Fibroblast of skin of scalp (primary cell): ENCODE results near the gene SLC26A11.
"Not testable (repeated sequence)": the region's sequence is repeated elsewhere in the genome, so short reads cannot be mapped to it uniquely, and the experiment has no call there.

Experiments
- DNase-seq: peaks from one replicate; pipeline ENCODE4 v3.0.0-alpha.2; 2013

The SLC26A11 gene

DNA sequence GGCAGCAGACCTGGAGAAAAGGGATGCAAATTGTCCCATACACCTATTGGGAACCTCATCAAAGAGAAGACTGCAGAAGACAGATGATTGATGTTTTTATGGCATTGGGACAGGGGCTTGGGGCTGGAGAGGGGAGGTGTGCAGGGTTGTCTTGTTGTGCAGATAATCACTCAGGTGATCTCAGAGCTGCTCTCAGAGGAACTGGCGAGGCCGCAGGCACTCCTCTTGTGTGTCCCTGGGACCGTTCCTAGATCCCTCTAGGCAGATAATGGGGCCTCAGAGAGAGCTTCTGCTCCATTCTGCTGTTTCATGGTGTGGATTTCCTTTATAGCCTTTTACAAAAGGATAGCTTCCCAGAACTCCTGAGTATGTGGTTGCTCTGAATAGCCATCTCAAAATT lies 42.1 kb downstream of the SLC26A11 start:
- no peak for DNase-seq

DNA sequence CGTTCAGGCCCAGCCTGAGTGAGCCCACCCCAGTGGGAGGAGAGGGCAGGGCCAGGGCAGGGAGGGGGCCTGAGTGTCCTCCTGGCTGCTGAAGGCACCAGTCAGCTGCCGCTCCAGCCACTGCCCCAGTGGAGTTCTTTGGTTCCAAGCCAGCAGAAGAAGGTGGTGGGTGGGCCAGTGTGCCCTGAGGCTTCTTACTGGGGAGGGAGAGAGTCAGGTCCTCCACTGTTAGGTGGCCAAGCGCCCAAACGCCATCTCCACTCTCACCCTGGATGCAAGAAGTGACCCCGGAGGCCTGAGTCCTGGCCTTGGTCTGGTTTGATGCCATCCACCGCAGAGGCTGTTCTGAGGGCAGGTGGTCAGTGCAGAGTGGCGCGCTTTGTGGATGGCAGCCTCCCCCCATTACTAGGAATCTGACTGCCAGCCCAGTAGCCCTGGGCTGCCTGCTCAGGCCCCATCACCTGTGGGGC lies 42.6 kb downstream of the SLC26A11 start:
- DNase-seq: no peak

DNA sequence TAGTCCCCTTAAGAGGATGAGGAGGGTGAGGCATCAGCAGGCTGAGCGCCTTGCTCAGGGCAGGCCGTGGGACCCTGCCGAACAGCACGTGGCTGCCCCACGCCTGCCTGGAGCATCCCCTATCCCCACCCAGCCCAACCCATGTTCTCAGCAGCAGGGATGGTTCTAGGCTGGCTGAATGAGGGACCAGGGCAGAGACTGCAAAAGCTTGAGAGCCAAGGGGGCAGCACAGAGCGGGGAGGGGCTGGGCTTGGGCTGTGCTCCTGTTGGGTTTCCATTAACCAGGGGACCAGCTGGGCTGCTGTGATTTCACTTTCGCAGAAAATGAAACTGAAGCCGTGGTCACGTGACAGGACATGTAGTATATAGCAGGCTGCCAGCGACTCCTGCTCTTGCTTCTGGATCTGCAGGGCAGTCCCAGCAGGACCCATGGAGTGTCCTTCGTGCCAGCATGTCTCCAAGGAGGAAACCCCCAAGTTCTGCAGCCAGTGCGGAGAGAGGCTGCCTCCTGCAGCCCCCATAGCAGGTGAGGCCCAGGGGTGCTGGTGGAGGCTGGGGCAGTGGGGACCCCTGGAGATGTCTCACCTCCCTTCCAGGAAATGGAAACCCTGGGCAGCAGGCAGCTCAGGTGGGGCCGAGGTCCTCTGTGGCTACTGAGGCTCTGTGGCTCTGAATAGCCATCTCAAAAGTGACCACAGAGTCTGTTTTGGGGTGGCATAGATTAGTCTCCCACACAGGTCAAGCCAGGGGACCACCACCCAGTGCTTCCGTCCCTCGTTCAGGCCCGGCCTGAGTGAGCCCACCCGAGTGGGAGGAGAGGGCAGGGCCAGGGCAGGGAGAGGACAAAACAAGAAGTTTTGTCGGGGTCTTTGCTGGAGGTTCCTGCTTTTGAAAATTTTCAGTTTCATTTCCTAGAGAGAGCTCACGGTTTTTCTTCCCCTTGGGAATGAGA lies 43.3 kb downstream of the SLC26A11 start:
- DNase-seq: peak; percentile 88

DNA sequence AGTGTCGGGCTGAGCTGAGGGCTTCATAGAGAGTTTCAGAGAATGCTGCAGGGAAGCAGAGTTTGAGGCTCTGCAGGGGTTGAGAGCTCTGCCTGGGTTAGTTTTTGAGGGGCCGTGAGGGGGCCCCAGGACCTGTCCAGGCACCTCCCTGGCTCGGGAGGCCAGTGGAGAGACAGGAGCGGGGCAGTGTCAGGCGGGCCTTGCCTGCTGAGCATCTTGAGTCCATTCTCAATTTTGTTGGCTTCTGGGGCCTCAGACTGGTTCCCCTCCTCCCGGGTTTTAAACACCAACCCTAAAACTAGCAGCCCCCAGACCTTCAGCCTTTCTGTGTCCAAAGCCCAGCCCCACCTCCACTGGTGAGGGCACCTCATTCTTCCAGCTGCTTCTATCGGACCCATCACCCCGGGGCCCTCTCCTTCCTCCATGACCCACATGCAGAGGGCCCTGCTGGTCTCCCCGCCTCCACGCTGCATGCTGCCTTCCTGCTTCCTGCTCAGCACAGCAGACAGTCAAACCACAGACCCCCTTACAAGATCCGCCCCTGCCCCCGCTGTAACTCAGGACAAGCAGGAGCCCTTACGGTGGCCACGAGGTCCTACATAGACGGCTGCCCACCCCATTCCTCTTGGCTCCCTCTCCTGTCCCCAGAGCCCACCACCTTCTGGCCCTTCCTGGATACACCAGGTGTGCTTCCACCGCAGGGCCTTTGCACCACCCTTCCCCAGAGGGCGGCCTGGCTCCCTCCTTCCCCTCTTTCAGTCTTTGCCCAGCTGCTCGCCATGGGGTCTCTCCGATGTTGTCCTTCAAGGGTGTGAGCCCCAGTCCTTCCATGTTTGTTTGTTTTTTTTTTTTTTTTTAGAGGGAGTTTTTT lies 44.2 kb downstream of the SLC26A11 start:
- DNase-seq: no peak

DNA sequence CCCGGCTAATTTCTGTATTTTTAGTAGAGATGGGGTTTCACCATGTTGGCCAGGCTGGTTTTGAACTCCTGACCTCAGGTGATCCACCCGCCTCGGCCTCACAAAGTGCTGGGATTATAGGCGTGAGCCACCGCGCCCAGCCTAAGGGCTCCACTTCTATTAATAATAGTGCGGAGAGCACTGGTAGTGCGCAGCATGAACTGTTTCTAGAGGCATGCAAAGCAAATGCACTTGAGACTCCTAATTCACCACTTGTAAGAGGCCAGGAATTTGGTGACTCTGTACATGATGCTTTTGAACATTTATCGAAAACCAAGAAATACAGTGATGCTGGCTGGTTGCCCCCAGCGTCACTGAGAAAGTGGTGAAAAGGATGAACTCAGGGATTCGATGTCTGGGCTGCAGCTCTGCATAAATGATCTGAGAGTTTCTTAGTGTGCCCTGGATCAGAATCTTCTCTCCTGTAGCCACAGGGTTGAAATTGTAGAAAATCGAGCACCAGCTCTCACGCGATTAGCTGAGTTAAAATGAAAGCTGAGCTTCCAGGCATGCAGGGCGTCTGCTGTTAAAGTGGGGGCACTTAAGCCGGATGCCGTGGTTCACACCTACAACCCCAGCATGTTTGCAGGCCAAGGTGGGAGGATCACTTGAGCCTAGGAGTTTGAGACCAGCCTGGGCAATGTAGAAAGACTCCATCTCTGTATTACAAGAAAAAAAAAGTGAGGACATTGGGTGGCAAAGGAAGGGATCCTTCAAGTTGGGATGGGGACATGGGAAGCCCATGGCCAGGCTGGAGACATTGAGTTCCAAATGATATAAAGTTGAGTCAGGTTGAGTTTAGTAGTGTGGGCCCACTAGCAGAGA lies 45.2 kb downstream of the SLC26A11 start:
- no peak for DNase-seq

DNA sequence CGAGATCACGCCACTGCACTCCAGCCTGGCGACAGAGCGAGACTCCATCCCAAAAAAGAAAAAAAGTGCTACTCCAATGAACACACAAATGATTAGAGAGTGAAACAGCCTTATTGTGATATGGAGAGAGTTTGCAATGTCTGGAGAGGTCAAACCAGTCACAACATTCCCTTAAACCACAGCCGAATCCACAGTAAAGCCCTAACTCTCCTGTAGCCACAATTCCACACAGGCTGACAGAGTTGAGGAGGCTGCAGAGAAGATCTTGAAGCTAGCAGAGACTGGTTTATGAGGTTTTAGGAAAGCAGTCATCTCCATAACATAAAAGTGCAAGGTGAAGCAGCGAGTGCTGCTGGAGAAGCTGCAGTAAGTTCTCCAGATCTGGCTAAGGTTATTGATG lies 47.2 kb downstream of the SLC26A11 start:
- DNase-seq: no peak

DNA sequence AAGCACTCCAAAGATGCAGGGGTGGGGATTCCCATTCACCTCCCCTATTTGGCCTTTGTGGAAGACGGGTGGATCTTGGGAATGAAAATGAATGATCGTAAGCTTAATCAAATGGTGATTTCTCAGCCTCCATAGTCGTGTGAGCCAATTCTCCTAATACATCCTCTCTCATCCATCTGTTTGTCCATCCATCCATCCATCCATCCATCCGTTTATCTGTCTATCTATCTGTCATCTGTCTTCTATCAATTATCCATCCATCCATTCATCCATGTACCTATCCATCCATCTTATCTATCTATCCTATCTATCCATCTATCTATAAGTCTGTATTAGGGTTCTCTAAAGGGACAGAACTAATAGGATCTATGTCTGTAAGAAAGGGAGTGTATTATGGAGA lies 48.2 kb downstream of the SLC26A11 start:
- no peak for DNase-seq

DNA sequence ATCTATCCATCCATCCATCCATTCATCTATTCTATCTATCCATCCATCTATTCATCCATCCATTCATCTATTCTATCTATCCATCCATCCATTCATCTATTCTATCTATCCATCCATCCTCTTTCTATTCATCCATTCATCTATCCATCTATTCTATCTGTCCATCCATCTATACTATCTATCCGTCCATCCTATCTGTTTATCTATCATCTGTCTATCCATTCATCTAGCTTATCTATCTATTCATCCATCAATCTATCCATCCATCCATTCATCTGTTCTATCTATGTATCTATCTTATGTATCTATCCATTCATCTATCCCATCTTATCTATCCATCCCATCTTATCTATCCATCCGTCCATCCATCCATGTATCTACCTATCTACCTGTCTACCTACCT lies 49.2 kb downstream of the SLC26A11 start:
- DNase-seq: no peak

DNA sequence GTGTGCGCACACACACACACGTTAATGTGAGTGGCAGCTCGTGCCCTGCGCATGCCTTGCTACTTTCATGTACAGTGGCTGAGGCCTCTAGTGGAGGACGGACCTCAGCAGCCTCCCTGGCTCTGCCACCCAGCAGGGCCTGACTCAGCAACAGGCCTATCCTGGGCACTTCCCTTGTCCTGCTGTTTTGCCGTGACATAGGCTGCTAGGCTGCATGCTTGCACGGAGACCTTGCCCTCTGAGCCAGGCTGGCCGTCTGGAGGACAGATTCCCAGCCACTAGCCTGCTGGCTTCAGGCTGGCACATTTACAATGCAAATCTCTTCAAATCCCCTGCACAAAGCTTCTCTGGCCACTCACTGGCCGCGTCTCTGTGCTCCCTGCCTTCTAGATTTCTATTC lies 49.9 kb downstream of the SLC26A11 start:
- DNase-seq: no peak

DNA sequence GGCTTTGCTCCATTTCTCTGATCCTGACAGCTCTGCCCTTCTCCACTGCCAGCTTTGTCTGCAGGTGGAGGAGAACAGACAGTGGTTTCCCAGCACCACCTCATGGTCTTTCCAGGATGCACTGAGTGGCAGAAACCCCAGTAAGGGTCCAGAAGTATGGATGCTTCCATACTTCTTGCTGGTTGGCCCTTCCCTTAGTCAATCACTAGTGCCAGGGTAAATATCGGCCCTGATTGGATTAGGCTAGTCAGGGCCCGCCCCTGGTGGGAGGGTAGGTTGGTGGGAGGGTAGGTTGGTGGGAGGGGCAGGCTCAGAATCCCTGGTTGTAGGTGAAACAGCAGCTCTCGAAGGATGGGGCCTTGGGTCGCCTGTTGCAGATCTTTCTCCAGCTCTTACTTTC lies 50.6 kb downstream of the SLC26A11 start:
- DNase-seq: peak; percentile 33

DNA sequence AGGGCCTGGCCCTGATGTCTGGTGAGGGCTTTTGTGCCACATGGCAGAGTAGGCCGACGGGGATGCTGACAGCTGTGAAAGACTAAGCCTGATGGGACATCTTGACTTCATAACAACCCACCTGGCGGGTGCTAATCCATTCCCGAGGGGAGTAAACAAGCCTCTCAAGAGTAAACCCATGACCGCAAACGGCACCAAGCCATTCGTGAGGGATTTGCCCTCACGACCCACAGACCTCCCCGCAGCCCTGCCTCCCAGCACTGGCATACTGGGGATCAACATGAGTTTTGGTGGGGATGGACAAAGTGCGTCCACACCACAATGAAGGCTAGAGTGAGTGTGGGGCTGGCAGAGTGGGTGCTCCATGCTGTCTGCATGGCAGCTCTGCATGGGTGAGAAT lies 52.1 kb downstream of the SLC26A11 start:
- DNase-seq: no peak

DNA sequence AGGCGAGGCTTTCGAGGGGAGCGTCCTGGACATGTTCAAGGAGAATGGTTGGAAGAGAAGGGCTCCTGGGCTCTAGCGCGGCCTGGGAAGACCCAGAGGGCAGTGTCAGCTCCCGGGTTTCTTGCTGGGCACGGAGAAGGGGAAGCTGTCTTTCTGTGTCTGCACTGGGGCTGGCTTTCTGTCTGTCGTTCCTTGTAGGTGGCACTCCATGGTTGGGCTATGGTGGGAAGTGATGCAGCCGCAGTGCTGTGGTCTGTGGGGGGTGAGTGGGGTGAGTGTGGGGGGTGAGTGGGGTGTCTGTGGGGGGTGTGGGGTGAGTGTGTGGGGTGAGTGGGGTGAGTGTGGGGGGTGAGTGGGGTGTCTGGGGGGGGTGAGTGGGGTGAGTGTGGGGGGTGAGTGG lies 54.1 kb downstream of the SLC26A11 start:
- no peak for DNase-seq

DNA sequence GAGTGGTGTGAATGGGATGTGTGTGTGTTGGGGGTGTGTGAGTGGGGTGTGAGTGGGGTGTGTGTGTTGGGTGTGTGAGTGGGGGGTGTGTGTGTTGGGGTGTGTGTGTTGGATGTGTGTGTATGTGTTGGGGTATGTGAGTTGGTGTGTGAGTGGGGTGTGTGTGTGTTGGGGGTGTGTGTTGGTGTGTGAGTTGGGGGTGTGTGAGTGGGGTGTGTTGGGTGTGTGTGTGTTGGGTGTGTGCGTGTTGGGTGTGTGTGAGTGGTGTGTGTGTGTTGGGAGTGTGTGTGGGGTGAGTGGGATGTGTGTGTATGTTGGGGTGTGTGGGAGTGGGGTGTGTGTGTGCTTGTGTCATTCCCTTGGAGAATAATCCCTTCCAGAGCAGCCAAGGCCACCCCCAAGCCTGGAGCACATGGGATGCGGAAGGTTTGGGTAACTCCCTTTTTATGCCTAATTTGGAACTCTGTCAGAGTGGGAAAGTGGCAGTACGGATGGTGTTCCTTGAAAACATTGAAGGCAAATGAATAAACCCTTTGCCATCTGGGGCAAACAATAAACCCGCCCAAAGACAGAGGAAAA lies 54.7 kb downstream of the SLC26A11 start:
- DNase-seq: no peak

DNA sequence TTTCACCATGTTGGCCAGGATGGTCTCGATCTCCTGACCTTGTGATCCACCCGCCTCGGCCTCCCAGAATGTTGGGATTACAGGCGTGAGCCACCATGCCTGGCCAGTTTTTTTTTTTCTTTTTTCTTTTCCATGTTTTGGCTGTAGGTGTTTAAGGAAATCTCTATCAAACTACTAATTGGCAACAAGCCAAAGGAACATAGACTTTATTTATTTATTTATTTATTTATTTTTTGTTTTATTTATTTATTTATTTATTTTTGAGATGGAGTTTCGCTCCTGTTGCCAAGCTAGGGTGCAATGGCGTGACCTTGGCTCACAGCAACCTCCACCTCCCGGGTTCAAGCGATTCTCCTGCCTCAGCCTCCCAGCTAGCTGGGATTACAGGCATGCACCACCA lies 55.6 kb downstream of the SLC26A11 start:
- not testable (repeated sequence) for DNase-seq

DNA sequence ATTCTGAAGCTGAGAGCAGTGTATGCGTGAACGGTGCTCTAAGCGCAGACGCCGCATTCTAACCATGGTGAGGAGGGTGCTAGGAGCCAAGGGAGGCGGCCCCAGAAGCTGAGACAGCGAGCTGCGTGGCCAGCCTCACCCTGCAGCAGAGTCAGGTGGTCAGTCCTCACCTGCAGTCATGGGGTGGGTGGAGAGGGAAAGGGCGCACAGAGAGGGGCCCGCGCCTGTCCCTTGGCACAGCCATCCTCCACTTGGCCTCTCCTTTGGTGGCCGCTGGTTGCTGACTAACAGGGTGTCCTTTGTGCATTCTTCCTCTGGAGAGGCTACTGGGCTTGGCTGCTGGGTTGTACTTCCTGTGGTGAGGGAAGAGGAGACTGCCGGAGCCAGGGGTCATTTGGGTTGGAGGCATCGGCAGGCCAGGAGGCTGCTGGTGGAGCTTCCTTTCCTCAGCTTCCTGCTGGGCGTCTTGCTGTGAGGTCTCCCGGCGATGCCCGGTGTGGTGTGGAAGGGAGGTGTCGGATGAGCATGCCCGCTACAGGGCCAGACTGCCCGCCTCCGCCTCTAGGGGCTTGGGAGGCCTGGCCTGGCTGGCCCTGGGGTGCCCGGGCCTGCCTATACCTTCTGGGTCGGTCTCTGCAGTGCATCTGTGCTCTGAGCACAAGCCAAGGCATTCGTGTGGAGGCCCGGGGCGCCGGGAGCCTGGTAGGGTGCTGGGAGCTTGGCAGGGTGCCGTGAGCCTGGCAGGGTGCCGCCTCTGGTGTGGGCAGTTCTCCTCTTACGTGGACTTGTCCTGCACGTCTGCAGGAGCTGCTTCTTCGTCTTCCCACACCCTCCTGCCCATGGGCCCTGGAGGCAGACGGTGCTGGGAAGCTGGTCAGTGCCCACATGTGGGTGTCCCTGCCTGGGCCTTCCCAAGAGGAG lies 57.8 kb downstream of the SLC26A11 start:
- DNase-seq: no peak

DNA sequence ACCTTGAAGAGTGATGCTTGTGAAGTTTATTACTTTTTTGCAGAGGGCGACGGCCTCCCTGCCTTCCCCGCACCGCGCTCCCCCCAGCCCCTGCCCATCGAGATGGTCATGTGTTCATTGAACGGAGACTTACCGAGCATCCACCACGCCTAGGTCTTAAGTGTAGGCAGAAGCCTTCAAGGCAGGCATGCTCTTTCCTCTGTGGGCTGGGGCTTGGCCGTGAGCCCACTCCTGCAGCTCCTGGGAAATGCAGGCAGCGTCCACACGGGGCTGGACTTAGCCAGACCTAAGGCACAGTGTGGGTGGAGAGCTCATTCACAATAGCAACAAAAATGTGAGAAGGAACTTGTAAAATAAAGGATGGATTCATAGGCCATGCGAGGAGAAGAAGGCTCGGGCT lies 59.7 kb downstream of the SLC26A11 start:
- DNase-seq: peak; percentile 61

DNA sequence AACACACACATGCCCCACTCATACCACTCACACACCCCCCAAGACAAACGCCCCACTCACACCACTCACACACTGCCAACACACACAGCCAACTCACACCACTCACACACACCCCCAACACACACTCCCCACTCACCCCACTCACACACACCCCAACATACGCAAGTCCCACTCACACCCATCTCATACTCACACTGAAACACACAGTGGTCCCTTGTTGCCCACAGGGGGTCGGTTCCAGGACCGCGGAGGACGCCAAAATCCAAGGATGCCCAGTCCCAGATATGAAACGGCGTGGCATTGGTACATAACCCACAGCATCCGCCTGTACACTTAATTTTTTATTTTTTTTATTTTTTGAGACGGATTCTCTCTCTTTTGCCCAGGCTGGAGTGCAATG lies 61.3 kb downstream of the SLC26A11 start:
- DNase-seq: no peak

DNA sequence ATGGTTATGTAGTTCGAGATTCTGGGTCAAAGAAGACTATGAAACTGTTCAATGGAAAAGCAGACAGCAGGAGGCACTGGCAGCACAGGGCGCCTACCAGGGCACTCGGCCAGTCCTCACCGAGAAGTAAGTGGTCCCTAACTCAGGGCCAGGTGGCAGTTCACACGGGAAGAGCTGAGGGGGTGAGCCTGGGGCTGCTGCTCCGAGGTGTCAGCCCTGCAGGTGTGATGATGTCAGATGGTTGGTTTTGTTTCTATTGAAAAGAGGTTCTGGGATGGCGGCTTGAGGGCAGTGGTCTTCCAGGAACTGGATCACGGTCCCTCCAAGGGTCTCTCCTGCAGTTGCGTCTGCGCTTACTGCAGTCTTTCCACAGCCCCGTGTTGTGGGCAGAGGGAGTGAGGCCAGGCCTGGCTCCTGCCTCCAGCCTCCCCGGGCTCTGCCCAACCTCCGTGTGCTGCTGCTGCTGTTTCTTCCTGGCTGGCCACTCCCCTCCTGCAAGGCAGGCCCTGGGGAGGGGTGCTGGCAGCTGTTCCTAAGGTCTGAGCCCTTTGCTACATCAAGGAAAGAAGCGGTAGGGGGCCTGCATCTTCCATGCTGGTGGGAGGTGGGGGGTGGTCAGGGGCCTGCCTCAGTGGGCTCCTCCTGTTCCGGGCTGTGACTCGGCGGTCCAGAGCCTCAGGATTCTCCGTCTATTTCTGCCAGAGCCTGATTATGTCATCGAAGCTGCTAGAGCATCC lies 63.1 kb downstream of the SLC26A11 start:
- no peak for DNase-seq

DNA sequence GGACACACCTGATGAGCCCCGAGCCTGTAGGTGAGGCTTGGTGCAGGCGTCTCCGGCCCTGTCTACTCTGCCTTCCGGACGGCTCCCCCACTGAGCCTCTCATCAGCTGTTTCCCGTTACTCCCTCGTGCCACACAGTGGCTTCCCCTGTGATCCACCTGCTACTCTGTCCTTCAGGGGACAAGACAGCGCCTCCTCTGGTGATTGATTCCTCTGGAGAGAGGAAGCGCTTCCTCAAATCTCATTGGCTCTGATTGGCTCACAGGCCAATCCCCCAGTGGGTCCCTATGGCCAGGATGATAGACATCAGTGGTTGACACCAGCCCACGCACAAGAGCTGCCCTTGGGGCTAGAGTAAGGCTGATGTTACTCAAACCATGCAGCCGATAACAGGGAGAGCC lies 64.4 kb downstream of the SLC26A11 start:
- no peak for DNase-seq

DNA sequence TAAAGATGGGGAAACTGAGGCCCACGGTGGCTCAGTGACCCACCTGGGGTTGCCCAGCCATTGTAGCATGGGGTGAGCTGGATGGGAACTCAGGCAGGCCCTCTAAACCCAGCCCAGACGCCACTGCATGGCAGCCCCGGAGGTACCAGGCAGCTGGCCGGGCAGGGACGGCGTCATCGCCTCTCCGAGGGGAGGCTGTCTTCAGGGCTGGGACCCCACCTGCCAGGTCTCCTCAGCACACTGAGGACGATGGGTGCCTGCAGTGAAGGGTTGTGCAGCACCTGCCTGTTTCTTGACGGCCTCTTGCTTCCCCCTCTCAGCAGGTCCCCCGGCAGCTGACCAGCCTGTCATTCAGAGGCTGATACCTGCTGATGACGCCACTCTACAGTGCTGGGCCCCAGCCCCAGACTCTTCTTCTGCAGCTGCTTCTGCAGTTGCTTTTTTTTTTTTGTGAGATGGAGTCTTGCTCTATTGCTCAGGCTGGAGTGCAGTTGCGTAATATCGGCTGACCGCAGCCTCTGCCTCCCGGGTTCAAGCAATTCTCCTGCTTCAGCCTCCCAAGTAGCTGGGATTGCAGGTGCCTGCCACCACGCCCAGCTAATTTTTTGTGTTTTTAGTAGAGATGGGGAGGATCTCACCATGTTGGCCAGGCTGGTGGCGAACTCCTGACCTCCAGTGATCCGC lies 65.2 kb downstream of the SLC26A11 start:
- DNase-seq: no peak
